IMR-90 (cell line): ENCODE measurements around the gene LRP1-AS. TPM values are rescaled to one million over a fixed set of nuclear protein-coding genes. Genes with fewer than 3 reads are reported as not detected.

Source experiments
- ATAC-seq: fragments of 200-7000 bp; cut with Tn5 transposase; 2 replicates; pipeline ENCODE4 v1.9.1; 2020; ENCODE audit warnings: low read depth, mild to moderate bottlenecking, moderate library complexity
- BruUV-seq: library from RNA; stranded (reverse); fragments of 400-500 nt; replicated peaks from 2 replicates; lab custom pipeline; 2021; lab: Mats Ljungman, UMichigan
- CTCF ChIA-PET: fragments of 300-600 bp; formaldehyde crosslinking; extraction: SDS; loops from one replicate; lab custom pipeline; 2021; ENCODE audit warnings: antibody characterized with exemption; lab: Yijun Ruan, JAX
- POLR2A ChIA-PET: fragments of 300-600 bp; sonication (Branson Sonifier 250); formaldehyde crosslinking; loops from one replicate; lab custom pipeline; 2022; ENCODE audit warnings: antibody characterized with exemption; ENCODE audit not compliant: unreplicated experiment; lab: Charles Lee
- DNase-seq: peaks from one replicate; pipeline ENCODE4 v3.0.0; 2013
- H2AFZ ChIP-seq: replicated peaks from 2 replicates; pipeline ENCODE3; 2013; ENCODE audit warnings: low read length, mild to moderate bottlenecking; ENCODE audit not compliant: poor library complexity
- H2AK5ac ChIP-seq: 2 replicates; pipeline ENCODE4 v1.6.1; 2013; ENCODE audit warnings: low read depth, low read length, inconsistent platforms
- H2AK9ac ChIP-seq: replicated peaks from 2 replicates; pipeline ENCODE3; 2013; ENCODE audit warnings: mild to moderate bottlenecking, low read depth, low read length, moderate library complexity; ENCODE audit not compliant: poor library complexity
- H2BK120ac ChIP-seq: 2 replicates; pipeline ENCODE4 v1.6.1; 2013; ENCODE audit warnings: low read depth, low read length, inconsistent platforms
- H2BK15ac ChIP-seq: 3 replicates; pipeline ENCODE4 v1.6.1; 2013; ENCODE audit warnings: low read depth, low read length, inconsistent platforms
- H2BK20ac ChIP-seq: 2 replicates; pipeline ENCODE4 v1.6.1; 2013; ENCODE audit warnings: low read depth, mild to moderate bottlenecking, inconsistent platforms, low read length, moderate library complexity
- H2BK5ac ChIP-seq: 2 replicates; pipeline ENCODE4 v1.6.1; 2013; ENCODE audit warnings: mild to moderate bottlenecking, low read depth, low read length, inconsistent platforms; ENCODE audit not compliant: poor library complexity, severe bottlenecking
- H3K14ac ChIP-seq: replicated peaks from 2 replicates; pipeline ENCODE4 v1.6.1; 2013; ENCODE audit warnings: low read depth, low read length, inconsistent platforms
- H3K18ac ChIP-seq: 2 replicates; pipeline ENCODE4 v1.6.1; 2013; ENCODE audit warnings: low read depth, low read length, control low read depth
- H3K23ac ChIP-seq: 2 replicates; pipeline ENCODE4 v1.6.1; 2013; ENCODE audit warnings: low read depth, low read length, inconsistent platforms
- H3K27ac ChIP-seq: 2 replicates; pipeline ENCODE4 v1.5.1; 2013; ENCODE audit warnings: mild to moderate bottlenecking, control low read depth, low read length; ENCODE audit not compliant: insufficient read depth
- H3K27me3 ChIP-seq: 2 replicates; pipeline ENCODE4 v1.6.1; 2013; ENCODE audit warnings: low read length; ENCODE audit not compliant: control insufficient read depth, insufficient read depth
- H3K36me3 ChIP-seq: 2 replicates; pipeline ENCODE4 v1.6.1; 2013; ENCODE audit warnings: low read length, mixed read lengths; ENCODE audit not compliant: control insufficient read depth, insufficient read depth
- H3K4ac ChIP-seq: 2 replicates; pipeline ENCODE4 v1.6.1; 2013; ENCODE audit warnings: low read depth, low read length, inconsistent platforms
- H3K4me1 ChIP-seq: 2 replicates; pipeline ENCODE4 v1.6.1; 2013; ENCODE audit warnings: low read length, mixed read lengths; ENCODE audit not compliant: control insufficient read depth, insufficient read depth
- H3K4me2 ChIP-seq: 2 replicates; pipeline ENCODE4 v1.6.1; 2013; ENCODE audit warnings: low read depth, mild to moderate bottlenecking, control low read depth, low read length, moderate library complexity
- H3K4me3 ChIP-seq: 2 replicates; pipeline ENCODE4 v1.5.1; 2013; ENCODE audit warnings: low read depth, mild to moderate bottlenecking, control low read depth, low read length, moderate library complexity; ENCODE audit not compliant: insufficient read depth
- H3K56ac ChIP-seq: 2 replicates; pipeline ENCODE4 v1.6.1; 2013; ENCODE audit warnings: low read length, inconsistent platforms; ENCODE audit not compliant: insufficient read depth; ENCODE audit errors: extremely low read depth
- H3K79me1 ChIP-seq, 2 experiments: 2 replicates each; pipeline ENCODE4 v1.6.1; 2013; ENCODE audit warnings: low read length in 2 of 2, inconsistent platforms in 1 of 2, low read depth in 1 of 2
- H3K9ac ChIP-seq: 2 replicates; pipeline ENCODE4 v1.6.1; 2013; ENCODE audit warnings: low read depth, low read length, control low read depth
- H3K9me1 ChIP-seq: 2 replicates; pipeline ENCODE4 v1.6.1; 2013; ENCODE audit warnings: low read length, inconsistent platforms; ENCODE audit not compliant: insufficient read depth
- H3K9me3 ChIP-seq: 2 replicates; pipeline ENCODE4 v1.6.1; 2013; ENCODE audit warnings: low read length; ENCODE audit not compliant: control insufficient read depth, insufficient read depth
- H4K20me1 ChIP-seq: 2 replicates; pipeline ENCODE4 v1.6.1; 2013; ENCODE audit warnings: low read length, inconsistent platforms; ENCODE audit not compliant: insufficient read depth
- H4K5ac ChIP-seq: 2 replicates; pipeline ENCODE4 v1.6.1; 2013; ENCODE audit warnings: mild to moderate bottlenecking, low read depth, low read length, control low read depth
- H4K8ac ChIP-seq, 2 experiments: 2 replicates each; pipeline ENCODE4 v1.6.1; 2013; ENCODE audit warnings: low read depth in 2 of 2, low read length in 2 of 2, control low read depth in 1 of 2, inconsistent platforms in 1 of 2
- H4K91ac ChIP-seq: 2 replicates; pipeline ENCODE4 v1.6.1; 2013; ENCODE audit warnings: low read depth, low read length, inconsistent platforms; ENCODE audit not compliant: insufficient read depth
- BHLHE40 ChIP-seq: fragments of 150-350 bp; IDR thresholded peaks from 2 replicates; pipeline ENCODE4 v1.6.1; 2016; ENCODE audit warnings: mild to moderate bottlenecking, low read depth, low read length
- CEBPB ChIP-seq: IDR thresholded peaks from 2 replicates; pipeline ENCODE4 v1.6.1; 2012; ENCODE audit warnings: low read depth, low read length, improper control_type of control experiment
- CHD1 ChIP-seq: IDR thresholded peaks from 2 replicates; pipeline ENCODE4 v1.6.1; 2012; ENCODE audit warnings: low read depth, low read length, improper control_type of control experiment
- CTCF ChIP-seq: conservative IDR thresholded peaks from 2 replicates; pipeline ENCODE4 v1.5.1; 2012; ENCODE audit warnings: mild to moderate bottlenecking, low read depth, low read length, improper control_type of control experiment
- ELK1 ChIP-seq: fragments of 150-350 bp; IDR thresholded peaks from 2 replicates; pipeline ENCODE4 v1.6.1; 2016; ENCODE audit warnings: low read depth, mild to moderate bottlenecking, low read length, moderate library complexity, borderline replicate concordance
- FOS ChIP-seq: fragments of 150-350 bp; IDR thresholded peaks from 2 replicates; pipeline ENCODE4 v1.6.1; 2016; ENCODE audit warnings: low read depth, low read length
- MAFK ChIP-seq: IDR thresholded peaks from 2 replicates; pipeline ENCODE4 v1.6.1; 2012; ENCODE audit warnings: low read depth, low read length, improper control_type of control experiment
- MAZ ChIP-seq: IDR thresholded peaks from 2 replicates; pipeline ENCODE4 v1.6.1; 2012; ENCODE audit warnings: low read depth, mild to moderate bottlenecking, low read length, improper control_type of control experiment, moderate library complexity, borderline replicate concordance
- MXI1 ChIP-seq: IDR thresholded peaks from 2 replicates; pipeline ENCODE4 v1.6.1; 2012; ENCODE audit warnings: low read depth, mild to moderate bottlenecking, low read length, moderate library complexity, borderline replicate concordance
- NFE2L2 ChIP-seq: fragments of 150-350 bp; IDR thresholded peaks from 2 replicates; pipeline ENCODE4 v1.6.1; 2016; ENCODE audit warnings: low read depth, mild to moderate bottlenecking, low read length
- POLR2A ChIP-seq: IDR thresholded peaks from 2 replicates; pipeline ENCODE4 v1.6.1; 2012; ENCODE audit warnings: mild to moderate bottlenecking, low read depth, low read length
- RAD21 ChIP-seq: IDR thresholded peaks from 2 replicates; pipeline ENCODE4 v1.6.1; 2012; ENCODE audit warnings: low read length, improper control_type of control experiment
- RFX5 ChIP-seq: IDR thresholded peaks from 2 replicates; pipeline ENCODE4 v1.8.0; 2012; ENCODE audit warnings: low read depth, mild to moderate bottlenecking, low read length, moderate library complexity
- SMC3 ChIP-seq: fragments of 150-350 bp; IDR thresholded peaks from 2 replicates; pipeline ENCODE4 v1.6.1; 2016; ENCODE audit warnings: low read depth, mild to moderate bottlenecking, antibody characterized with exemption, low read length, moderate library complexity
- USF2 ChIP-seq: fragments of 150-350 bp; IDR thresholded peaks from 2 replicates; pipeline ENCODE4 v1.6.1; 2017; ENCODE audit warnings: mild to moderate bottlenecking, antibody characterized with exemption, low read length, low read depth
- WGBS, 2 experiments: methylation state at CpG; one replicate each; pipeline versions ENCODE4 v1.1.5 to v1.1.7; 2013; ENCODE audit warnings: missing lambda C conversion rate in 2 of 2; ENCODE audit not compliant: insufficient read length in 1 of 2; ENCODE audit errors: extremely low coverage in 2 of 2; 5-methylcytosine and 5-hydroxymethylcytosine counted together
- dilution Hi-C: fragments of 300-500 bp; cut with HindIII; formaldehyde crosslinking; loops from one replicate; pipeline ENCODE4 v1.14.3; 2018; ENCODE audit warnings: low sequenced_read_pairs; ENCODE audit not compliant: unreplicated experiment
- in situ Hi-C: fragments of 300-500 bp; cut with MboI; formaldehyde crosslinking; loops from 3 replicates; pipeline ENCODE4 v1.14.3; 2019; ENCODE audit warnings: low sequenced_read_pairs, inconsistent platforms, mixed read lengths
- intact Hi-C: fragments of 100-400 bp; cut with micrococcal nuclease; formaldehyde crosslinking; loops from 2 replicates; pipeline ENCODE4 v1.10.0; 2022
- polyA plus RNA-seq, 3 experiments: library from polyadenylated mRNA; depleted of rRNA; stranded (reverse); fragments of >200 nt; gene quantifications; 2 replicates each; pipeline ENCODE4 v1.2.3, GENCODE V29; 2012; ENCODE audit warnings: low replicate concordance in 1 of 3
- total RNA-seq: library from RNA; depleted of rRNA; stranded (reverse); fragments of >200 nt; gene quantifications from 2 replicates; pipeline ENCODE4 v1.2.3, GENCODE V29; 2012

Gene LRP1-AS
- total and polyA plus RNA-seq, 2 of the 4 experiments (the other 2 are of a cell fraction), result not detected

GRCh38 chr12:57176139-57176477 lies 28.7 kb upstream of the LRP1-AS start:
- Histone ChIP-seq H3K27me3 (no peaks in the 10 kb centered on the region), H3K4me3 (no peak overlapping the region), H3K9me3 (no peaks in the 10 kb centered on the region), H4K8ac (no peak overlapping the region), H3K23ac (no peak overlapping the region), H2BK120ac (no peak overlapping the region), H4K5ac (no peak overlapping the region), H3K56ac (no peak overlapping the region), H3K36me3 (peaks cover 90% of the 10 kb centered on the region), H3K14ac (no peak overlapping the region), H3K18ac (no peak overlapping the region), H3K9ac (no peak overlapping the region), H4K91ac (no peak overlapping the region), H4K20me1 (peaks cover 40% of the 10 kb centered on the region), H3K9me1 (no peaks in the 10 kb centered on the region; the same call in 1 of the 2 replicates), H3K4me1 (peaks cover 4% of the 10 kb centered on the region), H3K27ac (no peak overlapping the region), H3K79me1 (peaks cover 8 to 53% of the 10 kb centered on the region in 2 experiments), H2BK15ac (no peak overlapping the region), H2AK5ac (no peak overlapping the region), H3K4me2 (no peak overlapping the region), H2BK20ac (no peak overlapping the region), H2AFZ (peak overlapping the region; percentile 64), H2AK9ac (no peak overlapping the region), H2BK5ac (no peak overlapping the region), H3K4ac (no peak overlapping the region)
- intact Hi-C loops, result no loop called here
- dilution Hi-C loops, result no loop called here
- CTCF ChIA-PET, result interaction anchor here (0.6 to 1.8 kb wide), 6 partner anchors 9 to 107 kb away, joined by 3 to 12 read pairs (median 4); no protein-coding TSS in a partner anchor
- no peak for TF ChIP-seq FOS
- no peak for TF ChIP-seq MAZ
- TF ChIP-seq CTCF, result no peak
- no peak for TF ChIP-seq CEBPB
- TF ChIP-seq MAFK, result no peak
- no peak for TF ChIP-seq RAD21
- no peak for TF ChIP-seq USF2
- no peak for TF ChIP-seq RFX5
- no peak for TF ChIP-seq NFE2L2
- TF ChIP-seq SMC3, result no peak
- TF ChIP-seq POLR2A, result no peak
- no peak for TF ChIP-seq BHLHE40
- no peak for TF ChIP-seq MXI1
- TF ChIP-seq CHD1, result no peak
- TF ChIP-seq ELK1, result no peak
- POLR2A ChIA-PET, result no interaction called here
- in situ Hi-C loops, result loop anchor here (5.0 kb wide), 2 partner anchors 54 to 109 kb away; no protein-coding TSS in a partner anchor
- ATAC-seq, result no peak
- no TSS peak for BruUV-seq
- no peak for DNase-seq
- 80% methylated on average over 1 of the region's 9 CpGs; no CpG with 5 or more reads in 1 of the 2 experiments for WGBS, 2 experiments
